NCI-H2196 (cell line): Measurements from ENCODE around the gene FSD2.
"Not testable (repeated sequence)": the region's sequence is repeated elsewhere in the genome, so short reads cannot be mapped to it uniquely, and the experiment has no call there.

ENCODE experiments used
- DNase-seq: peaks from one replicate; lab custom pipeline; 2025; ENCODE audit not compliant: unreplicated experiment; lab: John Stamatoyannopoulos, UW

FSD2 gene

GRCh38 chr15:82748315-82748714 is 57.6 kb downstream of the FSD2 start:
- no peak for DNase-seq

GRCh38 chr15:82743810-82744209 is 62.1 kb downstream of the FSD2 start:
- no peak for DNase-seq

- DNase-seq = no peak
Measured at GRCh38 chr15:82742134-82742533, 63.7 kb downstream of the FSD2 start.

- no peak for DNase-seq
Measured at GRCh38 chr15:82739086-82739485, 66.8 kb downstream of the FSD2 start.

GRCh38 chr15:82737975-82738374 is 67.9 kb downstream of the FSD2 start:
- no peak for DNase-seq

GRCh38 chr15:82731527-82731926 is 74.3 kb downstream of the FSD2 start:
- DNase-seq = no peak

GRCh38 chr15:82730022-82730530 is 75.8 kb downstream of the FSD2 start:
- DNase-seq = no peak

GRCh38 chr15:82726816-82727215 is 79.1 kb downstream of the FSD2 start:
- DNase-seq = no peak

GRCh38 chr15:82715003-82715402 is 90.9 kb downstream of the FSD2 start:
- no peak for DNase-seq

- no peak for DNase-seq
Measured at GRCh38 chr15:82714016-82714415, 91.9 kb downstream of the FSD2 start.

GRCh38 chr15:82712036-82712435 is 93.8 kb downstream of the FSD2 start:
- no peak for DNase-seq

- no peak for DNase-seq
Measured at GRCh38 chr15:82710926-82711490, 94.9 kb downstream of the FSD2 start.

- DNase-seq = no peak
Measured at GRCh38 chr15:82710208-82710555, 95.7 kb downstream of the FSD2 start.

- DNase-seq = peak; percentile 75
Measured at GRCh38 chr15:82709421-82710207, 96.3 kb downstream of the FSD2 start, which contains the start of gene AP3B2. AP3B2 (minus strand) TSS chr15:82709875; CDS start chr15:82709706, 169 bp downstream.

- DNase-seq = no peak
Measured at GRCh38 chr15:82709081-82709420, 96.8 kb downstream of the FSD2 start.

GRCh38 chr15:82705856-82706255 is 100.0 kb downstream of the FSD2 start:
- not testable (repeated sequence) for DNase-seq
